HCT116 (cell line): Measurements from ENCODE around the gene TNXB. TPM values are rescaled to one million over a fixed set of nuclear protein-coding genes. Genes with fewer than 3 reads are reported as not detected.

Source experiments
- ATAC-seq: fragments of 200-7000 bp; cut with Tn5 transposase; 2 replicates; pipeline ENCODE4 v1.9.1; 2020; ENCODE audit warnings: mild to moderate bottlenecking, moderate library complexity
- BruUV-seq: library from RNA; stranded (reverse); fragments of 400-500 nt; replicated peaks from 2 replicates; lab custom pipeline; 2021; lab: Mats Ljungman, UMichigan
- CTCF ChIA-PET: fragments of 300-600 bp; sonication (Branson Sonifier 250); formaldehyde crosslinking; loops from one replicate; lab custom pipeline; 2021; ENCODE audit warnings: antibody characterized with exemption; lab: Charles Lee
- POLR2A ChIA-PET: fragments of 300-600, 350-600 bp; sonication (Branson Sonifier 250); formaldehyde crosslinking; loops from one replicate; lab custom pipeline; 2021; ENCODE audit warnings: antibody characterized with exemption; lab: Charles Lee
- RAD21 ChIA-PET, 2 experiments: fragments of 300-600 bp; sonication (Branson Sonifier 250); formaldehyde crosslinking; loops; one replicate each; lab custom pipeline; 2023; ENCODE audit warnings: low total read pairs in 2 of 2; ENCODE audit not compliant: uncharacterized antibody in 2 of 2, unreplicated experiment in 2 of 2, low non-redundant PET in 1 of 2; lab: Charles Lee
- DNase-seq: peaks from one replicate; pipeline ENCODE4 v3.0.0-alpha.2; 2010; ENCODE audit warnings: low read depth, low spot score
- H2AFZ ChIP-seq: fragments of 200-600 bp; shearing (Covaris generic), sonication (generic); 2 replicates; pipeline ENCODE4 v1.6.1; 2017; ENCODE audit warnings: low read depth, mixed run types, mixed read lengths, antibody characterized with exemption, low read length; ENCODE audit not compliant: poor library complexity, severe bottlenecking
- H3K27ac ChIP-seq: 2 replicates; pipeline ENCODE4 v1.5.1; 2012; ENCODE audit warnings: low read depth, low read length
- H3K27me3 ChIP-seq: fragments of 200-600 bp; sonication (generic); 2 replicates; pipeline ENCODE4 v1.6.1; 2016; ENCODE audit warnings: mixed run types, low read length, mixed read lengths; ENCODE audit not compliant: insufficient read depth
- H3K36me3 ChIP-seq, 2 experiments: fragments of 200-500 bp in 1 of 2; fragments of 200-600 bp in 1 of 2; sonication (Bioruptor generic) in 1 of 2; sonication (generic) in 1 of 2; 2 replicates each; pipeline versions ENCODE4 v1.5.1 to v1.6.1; 2014 to 2016; ENCODE audit warnings: low read length in 2 of 2, inconsistent platforms in 1 of 2, mixed read lengths in 1 of 2, mixed run types in 1 of 2; ENCODE audit not compliant: insufficient read depth in 2 of 2, control insufficient read depth in 1 of 2
- H3K4me1 ChIP-seq, 2 experiments: fragments of 200-600 bp in 1 of 2; sonication (generic) in 1 of 2; 2 replicates each; pipeline versions ENCODE4 v1.5.1 to v1.6.1; 2012 to 2017; ENCODE audit warnings: low read length in 2 of 2, inconsistent platforms in 1 of 2, mild to moderate bottlenecking in 1 of 2, mixed read lengths in 1 of 2, mixed run types in 1 of 2, moderate library complexity in 1 of 2; ENCODE audit not compliant: insufficient read depth in 2 of 2, control insufficient read depth in 1 of 2
- H3K4me2 ChIP-seq: fragments of 200-600 bp; sonication (generic); 2 replicates; pipeline ENCODE4 v1.6.1; 2017; ENCODE audit warnings: mixed run types, low read length, mixed read lengths
- H3K4me3 ChIP-seq, 2 experiments: fragments of 200-600 bp in 1 of 2; sonication (generic) in 1 of 2; replicated peaks in 1 of 2; 2 replicates each; pipeline ENCODE4 v1.5.1; 2011 to 2016; ENCODE audit warnings: low read length in 2 of 2, control low read depth in 1 of 2, low read depth in 1 of 2, mild to moderate bottlenecking in 1 of 2, mixed read lengths in 1 of 2, mixed run types in 1 of 2
- H3K79me2 ChIP-seq: fragments of 200-600 bp; sonication (generic); 2 replicates; pipeline ENCODE4 v1.6.1; 2017; ENCODE audit warnings: mild to moderate bottlenecking, mixed run types, low read length, moderate library complexity, mixed read lengths; ENCODE audit not compliant: insufficient read depth
- H3K9ac ChIP-seq: fragments of 200-600 bp; sonication (generic); 2 replicates; pipeline ENCODE4 v1.6.1; 2016; ENCODE audit warnings: low read length, mixed read lengths
- H3K9me2 ChIP-seq: fragments of 200-600 bp; sonication (generic), shearing (Covaris generic); 2 replicates; pipeline ENCODE4 v1.6.1; 2017; ENCODE audit warnings: mixed run types, mild to moderate bottlenecking, moderate library complexity; ENCODE audit not compliant: insufficient read depth
- H3K9me3 ChIP-seq, 2 experiments: fragments of 200-500 bp in 1 of 2; fragments of 200-600 bp in 1 of 2; sonication (Bioruptor generic) in 1 of 2; sonication (generic) in 1 of 2; 2 replicates each; pipeline ENCODE4 v1.6.1; 2014 to 2017; ENCODE audit warnings: low read length in 2 of 2, mixed read lengths in 2 of 2, inconsistent platforms in 1 of 2, low read depth in 1 of 2, mild to moderate bottlenecking in 1 of 2, mixed run types in 1 of 2, moderate library complexity in 1 of 2; ENCODE audit not compliant: control insufficient read depth in 1 of 2, insufficient read depth in 1 of 2
- H4K20me1 ChIP-seq: fragments of 200-600 bp; sonication (generic), shearing (Covaris generic); 2 replicates; pipeline ENCODE4 v1.6.1; 2017; ENCODE audit warnings: mixed run types, mild to moderate bottlenecking, moderate library complexity; ENCODE audit not compliant: insufficient read depth
- CBX3 ChIP-seq: IDR thresholded peaks from 2 replicates; pipeline ENCODE4 v1.6.1; 2012; ENCODE audit warnings: low read depth
- CEBPB ChIP-seq: IDR thresholded peaks from 2 replicates; pipeline ENCODE4 v1.6.1; 2012; ENCODE audit warnings: low read depth
- EGR1 ChIP-seq: IDR thresholded peaks from 2 replicates; pipeline ENCODE4 v1.6.1; 2012; ENCODE audit warnings: low read depth
- EZH2 ChIP-seq: fragments of 200-600 bp; sonication (generic); IDR thresholded peaks from 2 replicates; pipeline ENCODE4 v1.6.1; 2017; ENCODE audit warnings: antibody characterized with exemption, mixed run types
- EZH2phosphoT487 ChIP-seq: fragments of 200-600 bp; IDR thresholded peaks from 2 replicates; pipeline ENCODE4 v1.6.1; 2018; ENCODE audit warnings: antibody characterized with exemption, borderline replicate concordance
- FOSL1 ChIP-seq: IDR thresholded peaks from 2 replicates; pipeline ENCODE4 v1.6.1; 2012; ENCODE audit warnings: low read depth
- JUND ChIP-seq: IDR thresholded peaks from 2 replicates; pipeline ENCODE4 v1.6.1; 2012
- POLR2A ChIP-seq: IDR thresholded peaks from 2 replicates; pipeline ENCODE4 v1.7.0; 2011; ENCODE audit warnings: borderline replicate concordance; ENCODE audit not compliant: insufficient read depth, insufficient read length; ENCODE audit errors: extremely low read depth
- SIN3A ChIP-seq: IDR thresholded peaks from 2 replicates; pipeline ENCODE4 v1.6.1; 2012; ENCODE audit warnings: low read depth
- SP1 ChIP-seq: IDR thresholded peaks from 2 replicates; pipeline ENCODE4 v1.6.1; 2012; ENCODE audit warnings: low read depth
- SRF ChIP-seq: IDR thresholded peaks from 2 replicates; pipeline ENCODE4 v1.6.1; 2012; ENCODE audit warnings: low read depth
- TCF7L2 ChIP-seq: IDR thresholded peaks from 2 replicates; pipeline ENCODE4 v1.7.0; 2011; ENCODE audit warnings: borderline replicate concordance, inconsistent platforms; ENCODE audit not compliant: insufficient read depth, insufficient read length; ENCODE audit errors: extremely low read depth
- YY1 ChIP-seq: IDR thresholded peaks from 2 replicates; pipeline ENCODE4 v1.6.1; 2011; ENCODE audit warnings: low read length, low read depth, moderate library complexity, mild to moderate bottlenecking; ENCODE audit not compliant: insufficient replicate concordance; ENCODE audit errors: extremely low read depth
- ZNF274 ChIP-seq: fragments of 200-500 bp; sonication (Bioruptor generic); IDR thresholded peaks from 2 replicates; pipeline ENCODE4 v1.6.1; 2014; ENCODE audit warnings: mild to moderate bottlenecking, low read depth, low read length, inconsistent platforms
- intact Hi-C: fragments of 100-400 bp; cut with micrococcal nuclease; formaldehyde crosslinking; loops from 2 replicates; pipeline ENCODE4 v1.10.0; 2022
- total RNA-seq: library from RNA; stranded (reverse); gene quantifications from one replicate; pipeline ENCODE4 v1.2.1, GENCODE V29; 2021; ENCODE audit not compliant: unreplicated experiment
- TF ChIP-seq, protein P1 (sequence below): IDR thresholded peaks from 2 replicates; pipeline ENCODE4 v1.6.1; 2011; ENCODE audit warnings: mild to moderate bottlenecking, low read length, moderate library complexity; ENCODE audit not compliant: insufficient replicate concordance; ENCODE audit errors: extremely low read depth
- TF ChIP-seq, protein P2 (sequence below): IDR thresholded peaks from 2 replicates; pipeline ENCODE4 v1.6.1; 2012
- TF ChIP-seq, protein P3 (sequence below): IDR thresholded peaks from 2 replicates; pipeline ENCODE4 v1.6.1; 2012; ENCODE audit warnings: low read depth
- TF ChIP-seq, protein P4 (sequence below): IDR thresholded peaks from 2 replicates; pipeline ENCODE4 v1.6.1; 2012
- TF ChIP-seq, protein P5 (sequence below), 3 experiments: fragments of 200-600 bp in 1 of 3; sonication (generic) in 1 of 3; IDR thresholded peaks in 2 of 3; conservative IDR thresholded peaks in 1 of 3; 2 replicates each; pipeline ENCODE4 v1.5.1; 2012 to 2017; ENCODE audit warnings: low read depth in 2 of 3, low read length in 2 of 3, antibody characterized with exemption in 1 of 3, borderline replicate concordance in 1 of 3, control low read depth in 1 of 3, mild to moderate bottlenecking in 1 of 3, mixed read lengths in 1 of 3, mixed run types in 1 of 3, moderate library complexity in 1 of 3; ENCODE audit not compliant: insufficient read depth in 1 of 3

Gene TNXB
- total RNA-seq, 1 experiment from 2014 or later = 8.5 TPM

DNA sequence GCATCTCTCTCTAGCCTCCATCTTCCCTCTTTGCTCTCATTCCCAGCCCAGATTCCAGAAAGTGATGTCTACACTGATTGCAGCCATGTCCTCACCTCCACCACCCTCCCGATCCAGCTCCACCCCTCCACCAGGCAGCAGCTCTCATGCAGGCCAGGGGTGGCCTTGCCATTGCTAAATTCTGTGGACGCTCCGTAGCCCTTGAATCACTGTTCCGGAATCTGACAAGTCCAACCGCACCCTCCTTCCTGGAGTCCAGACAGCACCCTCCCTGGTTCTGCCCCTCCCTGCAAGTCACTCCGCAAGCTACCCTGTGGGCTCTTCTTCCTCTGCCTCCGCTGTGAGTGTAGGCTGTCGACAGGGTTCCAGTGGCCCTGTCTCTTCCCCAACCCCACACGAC is 26.2 kb downstream of the TNXB start (continued):
- TF ChIP-seq CBX3 = no peak

DNA sequence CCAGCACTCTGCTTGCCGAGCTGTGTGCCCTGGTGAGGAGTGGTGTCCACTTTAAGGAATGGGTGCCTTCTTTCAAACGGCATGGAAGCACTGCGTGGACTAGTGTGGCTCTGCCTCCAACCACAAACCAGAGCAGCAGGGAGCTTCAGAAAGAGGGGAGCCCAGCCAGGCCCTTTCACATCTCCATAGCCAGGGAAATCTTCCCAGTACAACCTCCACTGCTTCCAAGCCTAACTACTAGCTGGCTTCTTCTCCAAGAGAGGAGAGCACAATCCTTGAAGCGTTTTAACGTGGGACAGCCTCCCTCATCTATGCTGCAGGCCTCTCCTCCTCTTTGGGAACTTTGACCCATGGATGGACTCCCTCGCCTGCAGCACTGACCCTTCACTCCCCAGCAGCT is 26.7 kb downstream of the TNXB start:
- Histone ChIP-seq H3K4me1 (peaks cover 12 to 34% of the 10 kb centered on the region in 2 experiments), H3K9me3 (no peaks in the 10 kb centered on the region), H3K4me3 (no peak overlapping the region), H3K27me3 (no peaks in the 10 kb centered on the region), H4K20me1 (no peaks in the 10 kb centered on the region), H3K27ac (no peak overlapping the region), H3K36me3 (no peaks in the 10 kb centered on the region), H3K9ac (no peak overlapping the region), H3K9me2 (no peaks in the 10 kb centered on the region), H3K79me2 (no peaks in the 10 kb centered on the region), H3K4me2 (no peak overlapping the region), H2AFZ (no peak overlapping the region)
- no peak for TF ChIP-seq POLR2A
- TF ChIP-seq, protein P1, sequence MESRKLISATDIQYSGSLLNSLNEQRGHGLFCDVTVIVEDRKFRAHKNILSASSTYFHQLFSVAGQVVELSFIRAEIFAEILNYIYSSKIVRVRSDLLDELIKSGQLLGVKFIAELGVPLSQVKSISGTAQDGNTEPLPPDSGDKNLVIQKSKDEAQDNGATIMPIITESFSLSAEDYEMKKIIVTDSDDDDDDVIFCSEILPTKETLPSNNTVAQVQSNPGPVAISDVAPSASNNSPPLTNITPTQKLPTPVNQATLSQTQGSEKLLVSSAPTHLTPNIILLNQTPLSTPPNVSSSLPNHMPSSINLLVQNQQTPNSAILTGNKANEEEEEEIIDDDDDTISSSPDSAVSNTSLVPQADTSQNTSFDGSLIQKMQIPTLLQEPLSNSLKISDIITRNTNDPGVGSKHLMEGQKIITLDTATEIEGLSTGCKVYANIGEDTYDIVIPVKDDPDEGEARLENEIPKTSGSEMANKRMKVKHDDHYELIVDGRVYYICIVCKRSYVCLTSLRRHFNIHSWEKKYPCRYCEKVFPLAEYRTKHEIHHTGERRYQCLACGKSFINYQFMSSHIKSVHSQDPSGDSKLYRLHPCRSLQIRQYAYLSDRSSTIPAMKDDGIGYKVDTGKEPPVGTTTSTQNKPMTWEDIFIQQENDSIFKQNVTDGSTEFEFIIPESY = no peak
- no peak for TF ChIP-seq JUND
- no peak for TF ChIP-seq YY1
- TF ChIP-seq SIN3A = no peak
- TF ChIP-seq SRF = no peak
- TF ChIP-seq CEBPB = no peak
- no peak for TF ChIP-seq CBX3
- TF ChIP-seq, protein P2, sequence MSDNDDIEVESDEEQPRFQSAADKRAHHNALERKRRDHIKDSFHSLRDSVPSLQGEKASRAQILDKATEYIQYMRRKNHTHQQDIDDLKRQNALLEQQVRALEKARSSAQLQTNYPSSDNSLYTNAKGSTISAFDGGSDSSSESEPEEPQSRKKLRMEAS = no peak
- TF ChIP-seq, protein P3, sequence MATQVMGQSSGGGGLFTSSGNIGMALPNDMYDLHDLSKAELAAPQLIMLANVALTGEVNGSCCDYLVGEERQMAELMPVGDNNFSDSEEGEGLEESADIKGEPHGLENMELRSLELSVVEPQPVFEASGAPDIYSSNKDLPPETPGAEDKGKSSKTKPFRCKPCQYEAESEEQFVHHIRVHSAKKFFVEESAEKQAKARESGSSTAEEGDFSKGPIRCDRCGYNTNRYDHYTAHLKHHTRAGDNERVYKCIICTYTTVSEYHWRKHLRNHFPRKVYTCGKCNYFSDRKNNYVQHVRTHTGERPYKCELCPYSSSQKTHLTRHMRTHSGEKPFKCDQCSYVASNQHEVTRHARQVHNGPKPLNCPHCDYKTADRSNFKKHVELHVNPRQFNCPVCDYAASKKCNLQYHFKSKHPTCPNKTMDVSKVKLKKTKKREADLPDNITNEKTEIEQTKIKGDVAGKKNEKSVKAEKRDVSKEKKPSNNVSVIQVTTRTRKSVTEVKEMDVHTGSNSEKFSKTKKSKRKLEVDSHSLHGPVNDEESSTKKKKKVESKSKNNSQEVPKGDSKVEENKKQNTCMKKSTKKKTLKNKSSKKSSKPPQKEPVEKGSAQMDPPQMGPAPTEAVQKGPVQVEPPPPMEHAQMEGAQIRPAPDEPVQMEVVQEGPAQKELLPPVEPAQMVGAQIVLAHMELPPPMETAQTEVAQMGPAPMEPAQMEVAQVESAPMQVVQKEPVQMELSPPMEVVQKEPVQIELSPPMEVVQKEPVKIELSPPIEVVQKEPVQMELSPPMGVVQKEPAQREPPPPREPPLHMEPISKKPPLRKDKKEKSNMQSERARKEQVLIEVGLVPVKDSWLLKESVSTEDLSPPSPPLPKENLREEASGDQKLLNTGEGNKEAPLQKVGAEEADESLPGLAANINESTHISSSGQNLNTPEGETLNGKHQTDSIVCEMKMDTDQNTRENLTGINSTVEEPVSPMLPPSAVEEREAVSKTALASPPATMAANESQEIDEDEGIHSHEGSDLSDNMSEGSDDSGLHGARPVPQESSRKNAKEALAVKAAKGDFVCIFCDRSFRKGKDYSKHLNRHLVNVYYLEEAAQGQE = no peak
- TF ChIP-seq, protein P4, sequence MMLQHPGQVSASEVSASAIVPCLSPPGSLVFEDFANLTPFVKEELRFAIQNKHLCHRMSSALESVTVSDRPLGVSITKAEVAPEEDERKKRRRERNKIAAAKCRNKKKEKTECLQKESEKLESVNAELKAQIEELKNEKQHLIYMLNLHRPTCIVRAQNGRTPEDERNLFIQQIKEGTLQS = no peak
- TF ChIP-seq EGR1 = no peak
- no peak for TF ChIP-seq EZH2phosphoT487
- TF ChIP-seq, protein P5, sequence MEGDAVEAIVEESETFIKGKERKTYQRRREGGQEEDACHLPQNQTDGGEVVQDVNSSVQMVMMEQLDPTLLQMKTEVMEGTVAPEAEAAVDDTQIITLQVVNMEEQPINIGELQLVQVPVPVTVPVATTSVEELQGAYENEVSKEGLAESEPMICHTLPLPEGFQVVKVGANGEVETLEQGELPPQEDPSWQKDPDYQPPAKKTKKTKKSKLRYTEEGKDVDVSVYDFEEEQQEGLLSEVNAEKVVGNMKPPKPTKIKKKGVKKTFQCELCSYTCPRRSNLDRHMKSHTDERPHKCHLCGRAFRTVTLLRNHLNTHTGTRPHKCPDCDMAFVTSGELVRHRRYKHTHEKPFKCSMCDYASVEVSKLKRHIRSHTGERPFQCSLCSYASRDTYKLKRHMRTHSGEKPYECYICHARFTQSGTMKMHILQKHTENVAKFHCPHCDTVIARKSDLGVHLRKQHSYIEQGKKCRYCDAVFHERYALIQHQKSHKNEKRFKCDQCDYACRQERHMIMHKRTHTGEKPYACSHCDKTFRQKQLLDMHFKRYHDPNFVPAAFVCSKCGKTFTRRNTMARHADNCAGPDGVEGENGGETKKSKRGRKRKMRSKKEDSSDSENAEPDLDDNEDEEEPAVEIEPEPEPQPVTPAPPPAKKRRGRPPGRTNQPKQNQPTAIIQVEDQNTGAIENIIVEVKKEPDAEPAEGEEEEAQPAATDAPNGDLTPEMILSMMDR (IDR thresholded peaks at IDR 0.05 in 2 of 3, conservative IDR thresholded peaks at IDR 0.05 in 1 of 3; ENCODE audit: borderline replicate concordance in 1 of 3, insufficient read depth in 1 of 3, low read depth in 2 of 3, low read length in 2 of 3) = no peak
- no peak for TF ChIP-seq EZH2
- TF ChIP-seq SP1 = no peak
- TF ChIP-seq TCF7L2 = no peak
- no peak for TF ChIP-seq ZNF274
- TF ChIP-seq FOSL1 = no peak
- ChIA-PET CTCF (no interaction called here), POLR2A (no interaction called here), RAD21 (no interaction called here)
- BruUV-seq = no TSS peak
- no peak for DNase-seq
- ATAC-seq = no peak
- intact Hi-C loops = no loop called here
